AG10803 (cell line): ENCODE results near the gene FSIP1.

Experiments
- DNase-seq: peaks from one replicate; pipeline ENCODE4 v3.0.0; 2010; ENCODE audit warnings: low read depth
- H3K4me3 ChIP-seq: 2 replicates; pipeline ENCODE4 v1.5.1; 2011; ENCODE audit warnings: mild to moderate bottlenecking, low read length, control low read depth
- TF ChIP-seq, protein P1 (sequence below): conservative IDR thresholded peaks from 2 replicates; pipeline ENCODE4 v1.5.1; 2011; ENCODE audit warnings: mild to moderate bottlenecking, low read length, control low read depth, inconsistent platforms

Gene FSIP1

DNA sequence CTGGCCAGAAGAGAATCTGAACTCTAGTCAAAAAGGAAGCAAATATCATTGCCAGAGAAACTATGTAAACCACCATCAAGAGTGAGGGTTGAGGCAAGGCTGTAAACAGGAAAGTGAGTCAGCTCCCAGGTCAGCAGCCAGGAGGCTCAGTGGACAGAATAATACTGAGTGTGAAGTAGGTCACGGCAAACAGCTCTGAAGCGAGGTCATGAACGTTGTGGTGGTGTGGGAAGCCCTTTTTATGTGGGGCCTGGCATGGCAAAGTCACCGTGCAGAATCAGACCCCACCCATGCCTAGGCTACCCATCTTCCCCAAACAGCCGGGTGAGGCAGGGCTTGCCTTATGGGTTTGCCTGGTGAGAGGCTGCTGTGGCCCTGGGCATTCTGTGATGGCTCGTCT lies 157.8 kb downstream of the FSIP1 start:
- peak; percentile 92 for DNase-seq
- H3K4me3 ChIP-seq: no peak overlapping the region
- TF ChIP-seq, protein P1, sequence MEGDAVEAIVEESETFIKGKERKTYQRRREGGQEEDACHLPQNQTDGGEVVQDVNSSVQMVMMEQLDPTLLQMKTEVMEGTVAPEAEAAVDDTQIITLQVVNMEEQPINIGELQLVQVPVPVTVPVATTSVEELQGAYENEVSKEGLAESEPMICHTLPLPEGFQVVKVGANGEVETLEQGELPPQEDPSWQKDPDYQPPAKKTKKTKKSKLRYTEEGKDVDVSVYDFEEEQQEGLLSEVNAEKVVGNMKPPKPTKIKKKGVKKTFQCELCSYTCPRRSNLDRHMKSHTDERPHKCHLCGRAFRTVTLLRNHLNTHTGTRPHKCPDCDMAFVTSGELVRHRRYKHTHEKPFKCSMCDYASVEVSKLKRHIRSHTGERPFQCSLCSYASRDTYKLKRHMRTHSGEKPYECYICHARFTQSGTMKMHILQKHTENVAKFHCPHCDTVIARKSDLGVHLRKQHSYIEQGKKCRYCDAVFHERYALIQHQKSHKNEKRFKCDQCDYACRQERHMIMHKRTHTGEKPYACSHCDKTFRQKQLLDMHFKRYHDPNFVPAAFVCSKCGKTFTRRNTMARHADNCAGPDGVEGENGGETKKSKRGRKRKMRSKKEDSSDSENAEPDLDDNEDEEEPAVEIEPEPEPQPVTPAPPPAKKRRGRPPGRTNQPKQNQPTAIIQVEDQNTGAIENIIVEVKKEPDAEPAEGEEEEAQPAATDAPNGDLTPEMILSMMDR: peak; percentile 39

DNA sequence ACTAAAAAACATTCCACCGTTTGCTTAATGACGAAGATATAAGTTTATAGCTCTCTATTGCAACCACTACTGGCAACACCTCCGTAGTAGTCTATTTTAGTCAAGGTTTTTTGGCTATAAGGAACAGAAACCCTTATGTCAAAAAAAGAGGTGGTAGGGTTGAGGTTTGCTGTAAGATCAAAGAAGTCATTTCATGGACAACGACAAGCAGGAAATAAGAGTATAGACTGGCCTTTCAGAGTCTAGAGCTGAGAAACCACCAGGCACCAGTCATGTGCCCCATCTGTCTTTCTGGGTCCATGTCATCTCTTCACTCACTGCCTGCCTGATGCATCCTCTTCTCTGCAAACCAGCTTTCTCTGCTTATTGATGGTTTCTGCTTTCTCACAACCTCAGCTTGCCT lies 159.1 kb downstream of the FSIP1 start:
- DNase-seq: no peak
- TF ChIP-seq, protein P1: no peak
- no peak overlapping the region for H3K4me3 ChIP-seq

DNA sequence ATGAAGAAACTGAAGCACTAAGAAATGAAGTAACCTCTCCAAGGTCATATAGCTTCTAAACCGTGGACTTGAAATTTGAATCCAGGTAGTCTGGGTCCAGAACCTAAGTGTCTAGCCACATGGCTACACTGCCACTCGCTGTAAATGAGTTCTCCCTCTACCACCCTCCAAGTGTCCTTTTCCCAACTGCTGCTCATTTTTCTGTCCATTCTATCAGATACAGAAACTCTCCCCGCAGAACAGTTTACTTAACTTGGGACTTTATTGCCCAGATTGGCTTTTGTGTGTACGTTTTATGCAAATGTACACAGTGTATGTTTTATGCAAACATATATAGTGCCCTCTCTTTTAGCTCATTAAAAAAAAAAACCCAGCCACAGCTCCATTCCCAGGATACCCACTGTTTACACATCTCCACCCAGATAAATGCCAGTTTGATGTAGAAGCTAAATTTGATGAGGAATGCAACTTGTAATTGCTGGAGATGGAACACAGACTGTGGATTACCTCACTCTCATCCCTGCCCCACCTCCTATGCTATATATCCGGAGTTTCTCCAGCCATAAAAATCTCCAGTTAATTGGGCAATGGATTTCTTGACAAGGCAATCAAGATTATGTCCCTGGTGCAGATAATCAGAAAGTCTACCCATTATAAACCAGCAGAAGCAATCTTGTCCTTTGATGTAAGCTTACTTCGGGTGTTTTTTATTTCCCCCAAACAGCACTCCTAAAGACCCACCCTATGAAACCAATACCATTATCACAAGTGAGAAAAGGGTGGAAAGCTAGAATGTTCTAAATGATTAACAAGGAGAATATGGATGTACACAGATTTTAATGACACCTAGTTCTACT lies 159.8 kb downstream of the FSIP1 start:
- DNase-seq: no peak
- TF ChIP-seq, protein P1: no peak
- H3K4me3 ChIP-seq: no peak overlapping the region

DNA sequence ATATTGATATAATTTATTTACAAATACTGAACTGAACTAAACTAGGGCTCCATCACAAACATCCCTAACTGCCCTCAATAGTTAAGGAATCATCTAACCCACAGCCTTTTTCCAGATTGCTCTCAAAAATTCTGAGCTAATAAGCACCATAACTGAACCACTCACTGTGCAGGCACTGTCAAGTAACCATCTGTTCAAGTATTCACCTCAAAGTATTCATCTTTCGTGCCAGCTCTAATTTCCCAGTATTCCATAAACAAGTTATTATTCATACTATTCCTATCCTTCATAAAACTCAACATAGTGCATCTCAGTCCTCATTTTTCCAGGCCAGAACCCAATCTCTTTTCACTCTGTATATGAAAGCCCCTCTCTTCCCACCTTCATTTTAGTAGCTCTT lies 160.7 kb downstream of the FSIP1 start:
- TF ChIP-seq, protein P1: no peak

DNA sequence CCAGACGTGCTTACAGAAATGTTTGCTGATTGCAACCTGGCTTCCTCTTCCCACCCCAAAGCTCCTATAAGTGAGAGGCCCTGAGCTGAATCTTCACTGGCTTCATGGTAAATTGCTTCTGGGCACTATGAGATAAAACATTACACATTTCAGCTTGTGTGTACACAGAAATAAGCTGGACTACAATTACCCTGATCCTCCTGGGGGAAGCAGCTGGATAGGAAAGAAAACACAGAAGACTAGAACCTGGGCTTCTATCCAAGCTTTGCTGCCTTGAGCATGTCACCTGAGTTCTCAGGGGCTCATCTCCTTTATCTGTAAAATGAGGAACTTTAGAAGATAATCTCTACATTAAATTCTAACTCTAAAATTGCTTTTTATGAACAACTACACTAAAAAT lies 161.4 kb downstream of the FSIP1 start:
- TF ChIP-seq, protein P1: no peak
- no peak for DNase-seq
- no peak overlapping the region for H3K4me3 ChIP-seq

More for the DNA sequence above, 160.7 kb downstream of the FSIP1 start:
- no peak overlapping the region for H3K4me3 ChIP-seq
- peak; percentile 68 for DNase-seq

DNA sequence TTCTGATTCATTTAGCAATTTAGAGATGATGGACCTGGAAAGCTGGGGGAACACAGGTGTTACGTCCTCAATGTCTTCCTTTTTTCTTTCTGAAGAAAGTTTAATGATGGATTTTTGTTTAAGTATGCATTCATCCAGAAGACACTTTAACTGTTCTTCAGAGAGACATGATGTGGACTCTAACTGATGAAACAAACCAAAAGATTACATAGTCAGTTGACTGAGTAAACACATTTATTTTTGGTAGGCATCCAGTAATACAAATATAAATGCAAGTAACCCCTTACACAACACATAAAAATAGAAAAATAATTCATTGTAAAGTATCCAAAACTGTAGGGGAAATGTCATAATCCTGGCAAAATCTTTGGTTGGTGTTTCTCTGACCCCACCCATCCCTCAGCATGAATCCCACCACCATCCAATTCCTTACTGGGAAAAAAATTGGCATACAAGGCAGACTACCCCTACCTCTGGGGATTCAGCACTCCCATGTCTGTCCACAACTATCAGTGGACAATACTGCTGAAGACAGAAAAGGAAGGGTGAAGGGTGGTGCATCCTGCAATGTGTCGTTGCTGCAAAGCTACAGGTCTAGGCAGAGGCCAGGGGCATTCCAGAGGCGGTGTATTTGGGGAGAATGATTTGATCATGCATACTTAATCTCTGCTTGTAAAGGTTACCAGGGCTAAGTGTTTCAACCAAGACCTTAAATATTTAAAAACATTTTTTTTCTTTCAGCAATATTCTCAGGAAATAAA lies 164.4 kb downstream of the FSIP1 start:
- TF ChIP-seq, protein P1: no peak
- peak; percentile 55 for DNase-seq
- no peak overlapping the region for H3K4me3 ChIP-seq
